Measurements from ENCODE around the gene CBY2.

CBY2 gene

GRCh38 chr13:45688577-45688976, 13.5 kb upstream of the CBY2 start:
- H3K36me3 ChIP-seq (replicated peaks): no peaks in the 10 kb centered on the region
- no peak for DNase-seq (ENCODE audit: low spot score in 2 of 2)
- in situ Hi-C loops (cut with MboI; ENCODE audit: low sequenced_read_pairs): no loop called here
- H3K4me3 ChIP-seq: no peak overlapping the region
- H3K4me1 ChIP-seq: peaks cover 5% of the 10 kb centered on the region
- 0 out of 2 replicates have a peak, but pooled peaks cover 3% of the 10 kb centered on the region for H3K9me3 ChIP-seq
- H3K27me3 ChIP-seq (ENCODE audit: low read depth): no peaks in the 10 kb centered on the region

DNA sequence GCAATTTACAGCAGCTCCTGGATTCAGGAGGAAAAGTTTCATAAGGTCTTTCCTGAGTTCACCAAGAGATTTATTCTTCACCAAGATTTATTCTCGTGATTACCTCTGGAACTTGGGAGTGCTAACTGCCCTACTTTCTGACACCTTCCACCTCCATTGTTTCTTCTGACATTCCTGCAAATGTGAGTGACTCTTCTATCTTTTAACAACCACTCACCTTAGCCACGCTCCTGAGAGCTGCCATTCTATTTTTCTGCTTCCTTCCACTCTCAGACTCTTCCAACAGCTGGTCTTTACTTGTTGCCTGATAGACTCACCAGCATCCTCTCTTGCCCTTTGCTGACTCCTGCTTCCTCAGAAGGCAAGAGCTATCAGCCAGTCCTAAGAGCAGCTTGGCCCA, 11.5 kb upstream of the CBY2 start:
- in situ Hi-C loops (cut with MboI; ENCODE audit: low sequenced_read_pairs): no loop called here
- 0 out of 2 replicates have a peak, but pooled peaks cover 3% of the 10 kb centered on the region for H3K9me3 ChIP-seq
- no peak overlapping the region for H3K4me3 ChIP-seq
- H3K27me3 ChIP-seq (ENCODE audit: low read depth): no peaks in the 10 kb centered on the region
- no peaks in the 10 kb centered on the region for H3K36me3 ChIP-seq (replicated peaks)
- peaks cover 5% of the 10 kb centered on the region for H3K4me1 ChIP-seq
- DNase-seq (ENCODE audit: low spot score in 2 of 2): no peak

DNA sequence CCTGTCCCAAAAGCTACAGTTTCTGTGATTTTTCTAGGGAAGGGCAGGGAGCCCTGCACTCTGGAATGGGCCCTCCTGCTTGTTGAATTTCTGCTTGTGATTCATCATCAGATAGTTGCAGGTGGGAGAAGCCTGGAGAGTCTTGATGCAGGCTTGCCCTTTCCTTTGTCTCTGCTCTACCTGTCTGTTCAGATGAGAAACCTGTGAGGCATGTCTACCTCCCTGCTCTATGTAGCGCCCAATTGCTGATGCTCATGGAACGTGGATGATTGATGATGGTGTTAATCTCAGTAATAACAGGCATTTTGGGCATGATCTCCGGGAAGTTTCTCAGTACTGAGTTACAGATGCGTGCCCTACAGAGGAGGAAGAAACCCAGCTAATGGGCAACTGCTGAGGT, 10.9 kb upstream of the CBY2 start:
- no peak for DNase-seq (ENCODE audit: low spot score in 2 of 2)
- Histone ChIP-seq H3K27me3 (ENCODE audit: low read depth) (no peaks in the 10 kb centered on the region), H3K9me3 (0 out of 2 replicates have a peak, but pooled peaks cover 3% of the 10 kb centered on the region), H3K4me1 (peaks cover 5% of the 10 kb centered on the region), H3K36me3 (replicated peaks) (no peaks in the 10 kb centered on the region), H3K4me3 (no peak overlapping the region)
- in situ Hi-C loops (cut with MboI; ENCODE audit: low sequenced_read_pairs): no loop called here

DNA sequence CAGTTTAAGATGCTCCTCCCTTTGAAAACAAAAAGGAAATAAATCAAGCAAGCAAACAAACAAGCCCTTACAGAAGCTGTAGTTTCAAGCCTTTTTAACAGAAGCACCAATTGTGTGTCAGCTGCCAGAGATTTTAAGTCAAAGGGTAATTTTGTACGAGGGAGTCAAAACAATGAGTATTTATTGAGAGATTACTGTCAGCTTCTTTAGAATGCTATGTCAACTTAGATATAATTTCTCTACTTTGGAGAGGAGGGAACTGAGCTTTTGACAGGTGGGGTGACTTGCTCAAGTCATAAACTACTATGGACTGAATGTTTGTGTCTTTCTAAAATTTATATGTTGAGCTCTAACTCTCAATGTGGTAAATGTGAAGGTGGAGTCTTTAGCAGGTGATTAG, 10.5 kb upstream of the CBY2 start:
- no peak for DNase-seq (ENCODE audit: low spot score in 2 of 2)
- Histone ChIP-seq H3K27me3 (ENCODE audit: low read depth) (no peaks in the 10 kb centered on the region), H3K9me3 (0 out of 2 replicates have a peak, but pooled peaks cover 3% of the 10 kb centered on the region), H3K36me3 (replicated peaks) (no peaks in the 10 kb centered on the region), H3K4me3 (no peak overlapping the region), H3K4me1 (peaks cover 5% of the 10 kb centered on the region)
- in situ Hi-C loops (cut with MboI; ENCODE audit: low sequenced_read_pairs): no loop called here

DNA sequence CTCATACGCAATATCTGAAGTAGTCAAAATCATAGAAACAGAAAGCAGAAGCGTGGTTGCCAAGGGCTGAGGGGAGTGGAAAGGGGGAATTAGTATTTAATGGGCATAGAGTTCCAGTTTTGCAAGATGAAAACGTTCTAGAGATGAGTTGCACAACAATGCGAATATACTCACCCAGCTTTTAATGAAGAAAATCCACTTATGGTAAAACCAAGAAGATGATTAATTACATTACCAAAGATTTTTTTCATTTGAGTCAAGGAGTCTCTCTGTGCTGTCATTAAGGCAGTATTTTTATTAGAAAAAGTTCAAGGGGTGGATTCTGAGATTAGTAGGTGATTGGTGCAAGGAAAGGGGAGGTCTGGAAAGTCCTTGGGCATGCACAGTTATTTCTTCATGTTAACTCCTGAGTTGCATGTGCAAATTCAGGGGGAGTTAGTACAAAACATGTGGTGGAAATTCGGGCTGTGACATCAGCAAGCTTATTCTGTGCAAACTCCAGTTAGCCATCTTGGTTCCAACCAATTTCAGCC, 6.9 kb upstream of the CBY2 start:
- in situ Hi-C loops (cut with MboI; ENCODE audit: low sequenced_read_pairs): no loop called here

GRCh38 chr13:45696610-45697226, 5.4 kb upstream of the CBY2 start:
- DNase-seq (ENCODE audit: low spot score in 2 of 2): no peak
- H3K4me1 ChIP-seq: peaks cover 3% of the 10 kb centered on the region
- H3K9me3 ChIP-seq: 0 out of 2 replicates have a peak, but pooled peaks cover 3% of the 10 kb centered on the region
- no peaks in the 10 kb centered on the region for H3K27me3 ChIP-seq (ENCODE audit: low read depth)
- in situ Hi-C loops (cut with MboI; ENCODE audit: low sequenced_read_pairs): no loop called here
- no peaks in the 10 kb centered on the region for H3K36me3 ChIP-seq (replicated peaks)
- H3K4me3 ChIP-seq: no peak overlapping the region

More for the DNA sequence above, 6.9 kb upstream of the CBY2 start:
- no peaks in the 10 kb centered on the region for H3K36me3 ChIP-seq (replicated peaks)
- no peak for DNase-seq (ENCODE audit: low spot score in 2 of 2)
- peaks cover 5% of the 10 kb centered on the region for H3K4me1 ChIP-seq
- no peak overlapping the region for H3K4me3 ChIP-seq
- 0 out of 2 replicates have a peak, but pooled peaks cover 3% of the 10 kb centered on the region for H3K9me3 ChIP-seq
- no peaks in the 10 kb centered on the region for H3K27me3 ChIP-seq (ENCODE audit: low read depth)

DNA sequence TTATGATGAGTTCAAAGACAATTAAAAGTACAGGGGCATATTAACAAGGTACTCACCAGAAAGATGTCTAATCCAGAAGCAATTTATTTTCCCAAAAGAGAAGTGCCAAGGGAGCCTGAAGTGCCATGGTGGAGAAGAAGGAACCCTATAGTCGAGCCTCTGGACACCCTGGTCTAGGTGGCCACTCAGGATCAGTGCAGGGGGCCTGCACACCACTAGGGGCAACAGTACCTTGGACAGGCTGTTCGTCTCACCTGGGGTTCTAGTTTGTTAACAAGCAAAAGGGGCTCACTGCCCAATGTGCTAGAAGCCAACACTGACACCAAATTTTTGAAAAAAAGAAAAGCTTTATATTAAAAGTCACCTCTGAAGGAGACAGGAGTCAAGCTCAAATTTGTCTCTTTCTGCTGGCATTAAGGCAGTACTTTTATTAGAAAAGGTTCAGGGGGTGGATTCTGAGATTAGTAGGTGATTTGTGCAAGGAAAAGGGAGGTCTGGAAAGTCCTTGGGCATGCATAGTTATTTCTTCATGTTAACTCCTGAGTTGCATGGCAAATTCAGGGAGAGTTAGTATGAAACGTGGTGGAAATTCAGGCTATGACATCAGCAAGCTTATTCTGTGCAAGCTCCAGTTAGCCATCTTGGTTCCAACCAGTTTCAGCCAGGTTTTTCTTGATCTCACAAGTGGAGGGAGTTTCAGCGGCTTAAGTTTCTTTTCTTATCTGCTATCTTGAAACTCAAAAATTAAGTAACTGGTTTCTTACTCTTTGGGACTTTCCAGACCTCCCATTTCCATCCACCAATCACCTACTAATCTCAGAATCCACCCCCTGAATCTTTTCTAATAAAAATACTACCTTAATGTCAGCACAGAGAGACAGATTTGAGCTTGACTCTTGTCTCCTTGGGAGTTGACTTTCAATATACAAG, 884 bp upstream of the CBY2 start:
- Histone ChIP-seq H3K4me1 (no peaks in the 10 kb centered on the region), H3K36me3 (replicated peaks) (no peaks in the 10 kb centered on the region), H3K4me3 (no peak overlapping the region), H3K27me3 (ENCODE audit: low read depth) (no peaks in the 10 kb centered on the region), H3K9me3 (no peaks in the 10 kb centered on the region)
- no peak for DNase-seq (ENCODE audit: low spot score in 2 of 2)
- in situ Hi-C loops (cut with MboI; ENCODE audit: low sequenced_read_pairs): no loop called here

DNA sequence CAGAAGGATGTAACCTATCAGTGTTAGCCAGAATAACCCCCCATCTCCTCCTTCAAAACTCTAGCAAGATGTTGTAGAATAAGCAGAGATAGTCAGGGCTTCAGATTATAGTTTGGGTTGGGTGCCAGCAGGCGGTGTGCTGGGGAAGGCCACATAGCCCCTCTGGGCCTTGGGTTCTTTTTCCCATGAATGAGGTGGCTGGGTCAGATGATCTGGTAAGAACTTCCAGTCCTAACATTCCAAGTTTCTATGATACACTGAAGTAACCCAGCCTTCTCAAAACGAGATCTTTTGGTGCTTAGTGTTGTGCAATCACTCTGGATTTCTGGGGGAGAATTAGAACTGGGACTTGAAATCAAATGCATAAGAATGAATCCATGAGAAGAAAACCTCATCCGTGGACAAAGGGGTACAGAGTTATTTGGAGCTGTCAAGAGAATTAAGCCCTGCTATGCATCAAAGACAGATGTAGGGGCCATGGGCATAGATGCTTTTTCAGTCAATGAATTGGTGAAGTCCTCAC, 810 bp downstream of the CBY2 start:
- H3K4me3 ChIP-seq: no peak overlapping the region

DNA sequence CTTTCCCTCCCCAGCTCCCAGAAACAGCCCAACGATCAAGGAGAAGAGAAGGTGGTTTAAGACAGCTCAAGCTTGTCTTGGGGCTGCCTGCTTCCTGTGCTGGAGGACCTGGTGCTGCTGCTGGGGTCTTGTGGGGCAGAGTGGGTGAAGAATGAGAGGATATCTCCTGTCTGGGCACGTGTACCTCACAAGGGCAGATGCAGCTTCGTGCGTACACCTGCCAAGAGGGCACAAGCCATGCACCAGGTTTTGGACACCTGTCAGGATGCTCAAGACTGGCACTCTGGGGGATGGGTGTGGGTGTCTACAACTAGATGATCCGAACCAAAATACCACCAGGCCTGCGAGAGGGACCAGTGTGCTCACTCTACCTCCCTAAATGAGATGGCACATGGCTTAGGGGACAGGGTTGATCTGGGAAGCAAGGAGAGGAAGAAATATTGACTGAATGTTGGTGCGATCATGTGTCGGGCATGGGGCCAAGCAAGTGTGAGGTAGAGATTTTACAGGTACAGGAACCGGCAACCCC, 2.2 kb downstream of the CBY2 start:
- H3K4me3 ChIP-seq: no peak overlapping the region
- no peaks in the 10 kb centered on the region for H3K36me3 ChIP-seq (replicated peaks)
- H3K9me3 ChIP-seq: no peaks in the 10 kb centered on the region; the same call in none of the 2 replicates
- no peaks in the 10 kb centered on the region for H3K27me3 ChIP-seq (ENCODE audit: low read depth)
- DNase-seq (ENCODE audit: low spot score in 2 of 2): no peak
- in situ Hi-C loops (cut with MboI; ENCODE audit: low sequenced_read_pairs): no loop called here
- peaks cover 19% of the 10 kb centered on the region for H3K4me1 ChIP-seq

More for the DNA sequence above, 810 bp downstream of the CBY2 start:
- DNase-seq (ENCODE audit: low spot score in 2 of 2): no peak
- Histone ChIP-seq H3K4me1 (peaks cover 9% of the 10 kb centered on the region), H3K27me3 (ENCODE audit: low read depth) (no peaks in the 10 kb centered on the region), H3K36me3 (replicated peaks) (no peaks in the 10 kb centered on the region), H3K9me3 (no peaks in the 10 kb centered on the region)
- in situ Hi-C loops (cut with MboI; ENCODE audit: low sequenced_read_pairs): no loop called here

DNA sequence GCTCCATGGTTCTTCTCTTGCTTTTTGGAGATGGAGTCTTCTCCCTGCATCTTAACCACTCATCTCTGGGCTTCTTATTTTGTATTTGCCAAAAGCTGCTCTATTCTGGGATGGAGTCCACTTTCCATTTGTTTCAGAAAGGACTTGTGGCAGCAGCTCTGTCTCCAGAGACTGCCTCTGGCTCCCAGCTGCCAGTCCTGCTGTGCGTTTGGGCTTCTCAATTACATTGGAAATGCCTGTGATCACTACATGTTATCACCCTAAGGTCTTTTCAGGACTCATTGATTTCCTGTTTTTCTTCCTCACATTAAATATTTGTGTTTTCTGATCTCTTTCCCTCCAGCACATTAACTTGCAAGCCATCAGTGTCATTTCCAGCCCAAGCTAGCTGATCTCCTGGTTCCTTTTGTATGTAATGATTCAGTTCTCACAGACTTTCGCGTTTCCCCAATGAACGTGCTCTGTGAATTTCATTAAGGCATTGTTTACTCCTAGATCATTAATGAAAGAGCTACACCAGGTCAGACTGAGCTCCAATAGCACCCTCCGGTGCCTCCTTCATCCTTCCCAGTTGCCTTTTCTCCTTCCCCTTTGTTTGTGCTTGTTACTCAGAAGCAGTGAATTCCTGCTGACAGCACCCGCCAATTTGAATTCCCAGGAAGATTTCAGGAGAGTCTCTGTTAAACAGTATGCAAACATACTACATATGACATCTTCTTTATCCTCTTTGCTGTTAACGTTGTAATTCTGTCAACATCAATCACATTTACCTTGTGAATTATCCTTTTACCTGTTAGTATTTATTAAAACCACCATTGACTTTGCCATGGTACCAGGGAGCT, 3.0 kb downstream of the CBY2 start:
- H3K27me3 ChIP-seq (ENCODE audit: low read depth): no peaks in the 10 kb centered on the region
- H3K4me1 ChIP-seq: peaks cover 19% of the 10 kb centered on the region
- in situ Hi-C loops (cut with MboI; ENCODE audit: low sequenced_read_pairs): no loop called here
- H3K4me3 ChIP-seq: no peak overlapping the region
- H3K36me3 ChIP-seq (replicated peaks): no peaks in the 10 kb centered on the region
- no peaks in the 10 kb centered on the region; the same call in none of the 2 replicates for H3K9me3 ChIP-seq
- no peak for DNase-seq (ENCODE audit: low spot score in 2 of 2)

GRCh38 chr13:45705918-45706317, 3.8 kb downstream of the CBY2 start:
- H3K4me1 ChIP-seq: peaks cover 19% of the 10 kb centered on the region
- no peaks in the 10 kb centered on the region; the same call in none of the 2 replicates for H3K9me3 ChIP-seq
- no peaks in the 10 kb centered on the region for H3K36me3 ChIP-seq (replicated peaks)
- DNase-seq (ENCODE audit: low spot score in 2 of 2): no peak
- no peak overlapping the region for H3K4me3 ChIP-seq
- in situ Hi-C loops (cut with MboI; ENCODE audit: low sequenced_read_pairs): no loop called here
- H3K27me3 ChIP-seq (ENCODE audit: low read depth): no peaks in the 10 kb centered on the region

DNA sequence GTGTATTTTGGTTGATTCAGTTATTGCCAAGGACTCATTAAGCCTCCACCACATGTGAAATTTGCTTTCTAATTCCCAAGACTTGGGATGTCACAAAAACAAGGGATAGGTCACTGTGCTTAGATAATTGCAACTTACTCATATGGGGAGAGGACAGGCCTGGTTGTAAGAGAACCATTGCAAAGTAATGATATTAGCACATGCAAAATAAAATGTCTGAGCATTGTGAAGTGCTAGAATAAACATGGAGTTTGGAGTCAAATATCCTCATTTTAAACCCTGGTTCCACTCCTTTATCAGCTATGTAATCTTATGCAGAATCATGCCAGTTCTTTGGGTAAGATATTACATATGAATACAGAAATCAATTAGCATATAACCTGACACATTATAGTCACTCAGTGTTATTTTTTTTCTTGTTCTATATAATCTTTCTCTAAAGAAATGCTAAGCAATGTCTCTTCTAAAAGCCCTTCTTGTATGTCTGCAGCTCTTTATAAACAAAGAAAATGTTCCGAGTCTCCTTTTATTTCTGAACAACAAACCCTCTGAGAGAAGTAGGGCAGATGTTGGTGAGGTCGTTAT, 5.5 kb downstream of the CBY2 start:
- H3K36me3 ChIP-seq (replicated peaks): no peaks in the 10 kb centered on the region
- H3K27me3 ChIP-seq (ENCODE audit: low read depth): no peaks in the 10 kb centered on the region
- DNase-seq (ENCODE audit: low spot score in 2 of 2): peak in 1 of 2 experiments; percentile 98
- H3K4me1 ChIP-seq: peaks cover 19% of the 10 kb centered on the region
- no peaks in the 10 kb centered on the region; the same call in none of the 2 replicates for H3K9me3 ChIP-seq
- no peak overlapping the region for H3K4me3 ChIP-seq
- in situ Hi-C loops (cut with MboI; ENCODE audit: low sequenced_read_pairs): no loop called here

Data from HAP-1 (cell line).